ENCODE results near the gene GABRG3. TPM values are rescaled to one million over a fixed set of nuclear protein-coding genes. Genes with fewer than 3 reads are reported as not detected.

GABRG3 gene
- total and polyA plus RNA-seq, 10 of the 15 experiments (the other 5 are each of a cell fraction or from before 2014, with no cell fraction given): 0.15 TPM; not detected in 9

DNA sequence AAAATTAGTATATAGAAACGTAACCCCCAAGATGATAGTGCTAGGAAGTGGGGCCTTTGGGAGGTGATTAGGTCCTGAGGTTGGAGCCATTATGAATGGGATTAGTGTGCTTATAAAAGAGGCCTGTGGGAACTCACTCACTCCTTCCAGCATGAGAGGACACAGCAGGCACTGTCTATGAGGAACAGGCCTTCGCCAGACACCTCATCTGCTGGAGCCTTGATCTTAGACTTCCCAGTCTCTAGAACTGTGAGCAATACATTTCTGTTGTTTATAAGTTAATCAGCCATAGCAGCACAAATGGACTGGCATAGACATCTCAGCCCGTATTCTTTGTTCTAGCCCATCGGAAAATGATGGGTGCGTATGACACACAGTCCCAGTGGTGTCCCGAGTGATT is 152.3 kb downstream of the GABRG3 start (continued):
- TF ChIP-seq, protein P1, sequence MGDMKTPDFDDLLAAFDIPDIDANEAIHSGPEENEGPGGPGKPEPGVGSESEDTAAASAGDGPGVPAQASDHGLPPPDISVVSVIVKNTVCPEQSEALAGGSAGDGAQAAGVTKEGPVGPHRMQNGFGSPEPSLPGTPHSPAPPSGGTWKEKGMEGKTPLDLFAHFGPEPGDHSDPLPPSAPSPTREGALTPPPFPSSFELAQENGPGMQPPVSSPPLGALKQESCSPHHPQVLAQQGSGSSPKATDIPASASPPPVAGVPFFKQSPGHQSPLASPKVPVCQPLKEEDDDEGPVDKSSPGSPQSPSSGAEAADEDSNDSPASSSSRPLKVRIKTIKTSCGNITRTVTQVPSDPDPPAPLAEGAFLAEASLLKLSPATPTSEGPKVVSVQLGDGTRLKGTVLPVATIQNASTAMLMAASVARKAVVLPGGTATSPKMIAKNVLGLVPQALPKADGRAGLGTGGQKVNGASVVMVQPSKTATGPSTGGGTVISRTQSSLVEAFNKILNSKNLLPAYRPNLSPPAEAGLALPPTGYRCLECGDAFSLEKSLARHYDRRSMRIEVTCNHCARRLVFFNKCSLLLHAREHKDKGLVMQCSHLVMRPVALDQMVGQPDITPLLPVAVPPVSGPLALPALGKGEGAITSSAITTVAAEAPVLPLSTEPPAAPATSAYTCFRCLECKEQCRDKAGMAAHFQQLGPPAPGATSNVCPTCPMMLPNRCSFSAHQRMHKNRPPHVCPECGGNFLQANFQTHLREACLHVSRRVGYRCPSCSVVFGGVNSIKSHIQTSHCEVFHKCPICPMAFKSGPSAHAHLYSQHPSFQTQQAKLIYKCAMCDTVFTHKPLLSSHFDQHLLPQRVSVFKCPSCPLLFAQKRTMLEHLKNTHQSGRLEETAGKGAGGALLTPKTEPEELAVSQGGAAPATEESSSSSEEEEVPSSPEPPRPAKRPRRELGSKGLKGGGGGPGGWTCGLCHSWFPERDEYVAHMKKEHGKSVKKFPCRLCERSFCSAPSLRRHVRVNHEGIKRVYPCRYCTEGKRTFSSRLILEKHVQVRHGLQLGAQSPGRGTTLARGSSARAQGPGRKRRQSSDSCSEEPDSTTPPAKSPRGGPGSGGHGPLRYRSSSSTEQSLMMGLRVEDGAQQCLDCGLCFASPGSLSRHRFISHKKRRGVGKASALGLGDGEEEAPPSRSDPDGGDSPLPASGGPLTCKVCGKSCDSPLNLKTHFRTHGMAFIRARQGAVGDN (IDR thresholded peaks at IDR 0.05): no peak
- TF ChIP-seq, protein P2, sequence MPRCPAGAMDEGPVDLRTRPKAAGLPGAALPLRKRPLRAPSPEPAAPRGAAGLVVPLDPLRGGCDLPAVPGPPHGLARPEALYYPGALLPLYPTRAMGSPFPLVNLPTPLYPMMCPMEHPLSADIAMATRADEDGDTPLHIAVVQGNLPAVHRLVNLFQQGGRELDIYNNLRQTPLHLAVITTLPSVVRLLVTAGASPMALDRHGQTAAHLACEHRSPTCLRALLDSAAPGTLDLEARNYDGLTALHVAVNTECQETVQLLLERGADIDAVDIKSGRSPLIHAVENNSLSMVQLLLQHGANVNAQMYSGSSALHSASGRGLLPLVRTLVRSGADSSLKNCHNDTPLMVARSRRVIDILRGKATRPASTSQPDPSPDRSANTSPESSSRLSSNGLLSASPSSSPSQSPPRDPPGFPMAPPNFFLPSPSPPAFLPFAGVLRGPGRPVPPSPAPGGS (IDR thresholded peaks at IDR 0.05; ENCODE audit: borderline replicate concordance, insufficient read depth, low read depth, low read length, poor library complexity, severe bottlenecking): no peak
- TF ChIP-seq, protein P3, sequence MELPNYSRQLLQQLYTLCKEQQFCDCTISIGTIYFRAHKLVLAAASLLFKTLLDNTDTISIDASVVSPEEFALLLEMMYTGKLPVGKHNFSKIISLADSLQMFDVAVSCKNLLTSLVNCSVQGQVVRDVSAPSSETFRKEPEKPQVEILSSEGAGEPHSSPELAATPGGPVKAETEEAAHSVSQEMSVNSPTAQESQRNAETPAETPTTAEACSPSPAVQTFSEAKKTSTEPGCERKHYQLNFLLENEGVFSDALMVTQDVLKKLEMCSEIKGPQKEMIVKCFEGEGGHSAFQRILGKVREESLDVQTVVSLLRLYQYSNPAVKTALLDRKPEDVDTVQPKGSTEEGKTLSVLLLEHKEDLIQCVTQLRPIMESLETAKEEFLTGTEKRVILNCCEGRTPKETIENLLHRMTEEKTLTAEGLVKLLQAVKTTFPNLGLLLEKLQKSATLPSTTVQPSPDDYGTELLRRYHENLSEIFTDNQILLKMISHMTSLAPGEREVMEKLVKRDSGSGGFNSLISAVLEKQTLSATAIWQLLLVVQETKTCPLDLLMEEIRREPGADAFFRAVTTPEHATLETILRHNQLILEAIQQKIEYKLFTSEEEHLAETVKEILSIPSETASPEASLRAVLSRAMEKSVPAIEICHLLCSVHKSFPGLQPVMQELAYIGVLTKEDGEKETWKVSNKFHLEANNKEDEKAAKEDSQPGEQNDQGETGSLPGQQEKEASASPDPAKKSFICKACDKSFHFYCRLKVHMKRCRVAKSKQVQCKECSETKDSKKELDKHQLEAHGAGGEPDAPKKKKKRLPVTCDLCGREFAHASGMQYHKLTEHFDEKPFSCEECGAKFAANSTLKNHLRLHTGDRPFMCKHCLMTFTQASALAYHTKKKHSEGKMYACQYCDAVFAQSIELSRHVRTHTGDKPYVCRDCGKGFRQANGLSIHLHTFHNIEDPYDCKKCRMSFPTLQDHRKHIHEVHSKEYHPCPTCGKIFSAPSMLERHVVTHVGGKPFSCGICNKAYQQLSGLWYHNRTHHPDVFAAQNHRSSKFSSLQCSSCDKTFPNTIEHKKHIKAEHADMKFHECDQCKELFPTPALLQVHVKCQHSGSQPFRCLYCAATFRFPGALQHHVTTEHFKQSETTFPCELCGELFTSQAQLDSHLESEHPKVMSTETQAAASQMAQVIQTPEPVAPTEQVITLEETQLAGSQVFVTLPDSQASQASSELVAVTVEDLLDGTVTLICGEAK (IDR thresholded peaks at IDR 0.05; ENCODE audit: borderline replicate concordance): no peak
- no peak for TF ChIP-seq SPI1 (IDR thresholded peaks at IDR 0.05; ENCODE audit: borderline replicate concordance, insufficient read depth, low read depth, low read length)
- no peak for TF ChIP-seq BCL11A (IDR thresholded peaks at IDR 0.05; ENCODE audit: low read depth, low read length)
- TF ChIP-seq SUZ12 (IDR thresholded peaks at IDR 0.05; ENCODE audit: unreplicated experiment): no peak
- TF ChIP-seq RUNX3 (IDR thresholded peaks at IDR 0.05; ENCODE audit: low read length): no peak
